GM19455 (cell line): Measurements from ENCODE around the gene RAB10.
"Not testable (repeated sequence)": the region's sequence is repeated elsewhere in the genome, so short reads cannot be mapped to it uniquely, and the experiment has no call there.

Source experiments
- ATAC-seq: cut with Tn5 transposase; IDR thresholded peaks from one replicate; pipeline ENCODE4 v1.9.1; 2021; ENCODE audit not compliant: unreplicated experiment

RAB10 gene

GRCh38 chr2:26033818-26034636, at the start of gene RAB10:
Gene RAB10 (plus strand): TSS chr2:26034084. CDS start chr2:26034609, 525 bp downstream.
- ATAC-seq = peak; percentile 82

- no peak for ATAC-seq
These were observed 45.8 kb upstream of the RAB10 start for GRCh38 chr2:25988134-25988533.

- no peak for ATAC-seq
These were observed 44.7 kb upstream of the RAB10 start for GRCh38 chr2:25989154-25989553.

GRCh38 chr2:25991965-25992364, 41.9 kb upstream of the RAB10 start:
- no peak for ATAC-seq

- ATAC-seq = no peak
These were observed 41.3 kb upstream of the RAB10 start for GRCh38 chr2:25992556-25992955.

- no peak for ATAC-seq
These were observed 40.8 kb upstream of the RAB10 start for GRCh38 chr2:25993049-25993448.

GRCh38 chr2:25994509-25994908, 39.4 kb upstream of the RAB10 start:
- ATAC-seq = no peak

- no peak for ATAC-seq
These were observed 37.0 kb upstream of the RAB10 start for GRCh38 chr2:25996844-25997243.

GRCh38 chr2:25998816-25999383, 35.0 kb upstream of the RAB10 start:
- not testable (repeated sequence) for ATAC-seq

GRCh38 chr2:25999406-25999805, 34.5 kb upstream of the RAB10 start:
- ATAC-seq = not testable (repeated sequence)

GRCh38 chr2:26000561-26001082, 33.3 kb upstream of the RAB10 start:
- ATAC-seq = no peak

GRCh38 chr2:26001743-26002351, 32.0 kb upstream of the RAB10 start:
- ATAC-seq = no peak

- ATAC-seq = no peak
These were observed 31.1 kb upstream of the RAB10 start for GRCh38 chr2:26002632-26003310.

GRCh38 chr2:26008095-26008494, 25.8 kb upstream of the RAB10 start:
- ATAC-seq = no peak

- no peak for ATAC-seq
These were observed 24.9 kb upstream of the RAB10 start for GRCh38 chr2:26008851-26009566.

GRCh38 chr2:26009567-26009963, 24.3 kb upstream of the RAB10 start:
- ATAC-seq = no peak

GRCh38 chr2:26010943-26011342, 22.9 kb upstream of the RAB10 start:
- ATAC-seq = no peak

GRCh38 chr2:26011609-26011989, 22.3 kb upstream of the RAB10 start:
- no peak for ATAC-seq

GRCh38 chr2:26011990-26012856, 21.7 kb upstream of the RAB10 start:
- no peak for ATAC-seq

- no peak for ATAC-seq
These were observed 20.2 kb upstream of the RAB10 start for GRCh38 chr2:26013668-26014067.
